NCI-H226 (cell line): ENCODE measurements around the gene GPHN.
"Not testable (repeated sequence)": the region's sequence is repeated elsewhere in the genome, so short reads cannot be mapped to it uniquely, and the experiment has no call there.

Source experiments
- DNase-seq: peaks from one replicate; pipeline ENCODE4 v3.0.0-alpha.2; 2015

The GPHN gene

GRCh38 chr14:66827182-66827581 lies 319.2 kb downstream of the GPHN start:
- no peak for DNase-seq

- DNase-seq, result no peak
Measured at GRCh38 chr14:66831173-66831572, 323.2 kb downstream of the GPHN start.

GRCh38 chr14:66833816-66834215 lies 325.9 kb downstream of the GPHN start:
- no peak for DNase-seq

- DNase-seq, result not testable (repeated sequence)
Measured at GRCh38 chr14:66837436-66837835, 329.5 kb downstream of the GPHN start.

GRCh38 chr14:66842911-66843512 lies 335.1 kb downstream of the GPHN start:
- DNase-seq, result no peak

- DNase-seq, result no peak
Measured at GRCh38 chr14:66850258-66850888, 342.4 kb downstream of the GPHN start.

- DNase-seq, result no peak
Measured at GRCh38 chr14:66853311-66853710, 345.4 kb downstream of the GPHN start.

GRCh38 chr14:66857867-66858266 lies 349.9 kb downstream of the GPHN start:
- DNase-seq, result no peak

GRCh38 chr14:66859063-66859671 lies 351.2 kb downstream of the GPHN start:
- no peak for DNase-seq

GRCh38 chr14:66881596-66881995 lies 373.6 kb downstream of the GPHN start:
- no peak for DNase-seq

GRCh38 chr14:66884149-66884548 lies 376.2 kb downstream of the GPHN start:
- DNase-seq, result no peak

- DNase-seq, result no peak
Measured at GRCh38 chr14:66900719-66901118, 392.8 kb downstream of the GPHN start.

- no peak for DNase-seq
Measured at GRCh38 chr14:66910311-66910840, 402.4 kb downstream of the GPHN start.

GRCh38 chr14:66916421-66916820 lies 408.5 kb downstream of the GPHN start:
- no peak for DNase-seq

GRCh38 chr14:66918527-66918926 lies 410.6 kb downstream of the GPHN start:
- DNase-seq, result no peak

GRCh38 chr14:66920196-66920595 lies 412.2 kb downstream of the GPHN start:
- DNase-seq, result no peak

- no peak for DNase-seq
Measured at GRCh38 chr14:66923251-66923650, 415.3 kb downstream of the GPHN start.

- no peak for DNase-seq
Measured at GRCh38 chr14:66939409-66939808, 431.5 kb downstream of the GPHN start.

- DNase-seq, result peak; percentile 30
Measured at GRCh38 chr14:66944872-66945271, 436.9 kb downstream of the GPHN start.

GRCh38 chr14:66955159-66955558 lies 447.2 kb downstream of the GPHN start:
- no peak for DNase-seq

GRCh38 chr14:66959437-66960050 lies 451.6 kb downstream of the GPHN start:
- no peak for DNase-seq

GRCh38 chr14:66965831-66966230 lies 457.9 kb downstream of the GPHN start:
- peak; percentile 51 for DNase-seq

GRCh38 chr14:66972469-66972868 lies 464.5 kb downstream of the GPHN start:
- no peak for DNase-seq
